GM12891 (cell line): ENCODE measurements around the gene OR1L1. TPM values are rescaled to one million over a fixed set of nuclear protein-coding genes. Genes with fewer than 3 reads are reported as not detected.

Experiments used
- DNase-seq: peaks from one replicate; pipeline ENCODE4 v3.0.0; 2011; ENCODE audit warnings: low spot score; ENCODE audit not compliant: insufficient read length
- FAIRE-seq: peaks from 2 replicates; lab custom pipeline; 2011; peaks lifted over from hg19 to GRCh38; lab: Jason Lieb, UNC
- PAX5 ChIP-seq: IDR thresholded peaks from 2 replicates; pipeline ENCODE4 v1.6.1; 2011; ENCODE audit warnings: low read length, moderate library complexity, mild to moderate bottlenecking; ENCODE audit not compliant: insufficient read depth, severe bottlenecking
- POLR2A ChIP-seq: IDR thresholded peaks from 2 replicates; pipeline ENCODE4 v1.6.1; 2011; ENCODE audit warnings: low read depth, low read length, control low read depth
- POLR2AphosphoS5 ChIP-seq: IDR thresholded peaks from 2 replicates; pipeline ENCODE4 v1.6.1; 2011; ENCODE audit warnings: low read depth, low read length, control low read depth
- POU2F2 ChIP-seq: IDR thresholded peaks from 2 replicates; pipeline ENCODE4 v1.6.1; 2011; ENCODE audit warnings: low read depth, mild to moderate bottlenecking, control low read depth, low read length, moderate library complexity
- SPI1 ChIP-seq: IDR thresholded peaks from 2 replicates; pipeline ENCODE4 v1.6.1; 2011; ENCODE audit warnings: low read depth, low read length, control low read depth
- TAF1 ChIP-seq: IDR thresholded peaks from 2 replicates; pipeline ENCODE4 v1.6.1; 2011; ENCODE audit warnings: low read depth, low read length, control low read depth
- polyA plus RNA-seq: library from polyadenylated mRNA; unstranded; fragments of >200 nt; gene quantifications from one replicate; pipeline ENCODE4 v1.2.1, GENCODE V29; 2012; ENCODE audit warnings: low read depth, missing spikeins, inconsistent platforms; ENCODE audit not compliant: missing spikeins

Gene OR1L1, protein sequence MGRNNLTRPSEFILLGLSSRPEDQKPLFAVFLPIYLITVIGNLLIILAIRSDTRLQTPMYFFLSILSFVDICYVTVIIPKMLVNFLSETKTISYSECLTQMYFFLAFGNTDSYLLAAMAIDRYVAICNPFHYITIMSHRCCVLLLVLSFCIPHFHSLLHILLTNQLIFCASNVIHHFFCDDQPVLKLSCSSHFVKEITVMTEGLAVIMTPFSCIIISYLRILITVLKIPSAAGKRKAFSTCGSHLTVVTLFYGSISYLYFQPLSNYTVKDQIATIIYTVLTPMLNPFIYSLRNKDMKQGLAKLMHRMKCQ
- polyA plus RNA-seq = not detected

DNA sequence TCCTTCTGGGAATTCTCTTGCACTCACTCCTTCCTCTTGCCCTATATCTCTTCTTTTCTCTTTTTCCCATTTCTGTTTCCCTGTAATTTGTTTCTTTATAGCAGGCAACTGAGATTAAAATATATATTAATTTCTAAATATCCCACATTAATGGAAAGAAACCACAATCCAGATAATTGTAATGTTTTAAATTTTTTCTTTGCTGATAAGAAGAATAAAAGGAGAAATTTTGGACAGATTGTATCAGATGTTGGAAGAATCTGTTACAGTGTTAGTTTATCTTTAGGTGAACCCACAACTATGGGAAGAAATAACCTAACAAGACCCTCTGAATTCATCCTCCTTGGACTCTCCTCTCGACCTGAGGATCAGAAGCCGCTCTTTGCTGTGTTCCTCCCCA is at the start of gene OR1L1:
OR1L1 (plus strand) TSS at position 301 of the 400 bp plus-strand sequence; CDS start at position 301, 0 bp downstream.
- FAIRE-seq (no peak), DNase-seq (no peak)
- TF ChIP-seq PAX5 = no peak
- TF ChIP-seq POU2F2 = no peak
- no peak for TF ChIP-seq TAF1
- TF ChIP-seq POLR2AphosphoS5 = no peak
- no peak for TF ChIP-seq SPI1

DNA sequence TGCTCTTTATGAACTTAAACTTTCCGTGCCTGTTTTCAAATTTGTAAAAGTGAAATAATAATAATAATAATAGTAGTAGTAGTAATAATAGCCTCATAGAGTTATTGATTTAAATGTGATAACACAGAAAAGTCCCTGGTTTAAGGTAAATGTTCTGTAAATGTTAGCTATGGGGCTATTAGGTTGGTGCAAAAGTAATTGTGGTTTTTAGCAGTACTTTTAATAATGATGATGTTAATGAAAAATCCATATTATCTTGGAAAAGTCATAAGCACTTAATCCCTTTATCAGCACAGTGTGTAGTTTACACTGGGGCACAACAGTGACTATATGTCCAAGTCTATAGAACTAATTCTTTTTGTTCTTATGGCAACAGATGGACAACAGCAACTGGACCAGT is 47.2 kb upstream of the OR1L1 start, which contains the start of gene OR1Q1:
OR1Q1 (plus strand) TSS at position 377 of the 400 bp plus-strand sequence; CDS start at position 377, 0 bp downstream.
- TF ChIP-seq POU2F2 (no peak), POLR2AphosphoS5 (no peak), SPI1 (no peak), PAX5 (no peak), POLR2A (no peak), TAF1 (no peak)
- FAIRE-seq (no peak), DNase-seq (no peak)

DNA sequence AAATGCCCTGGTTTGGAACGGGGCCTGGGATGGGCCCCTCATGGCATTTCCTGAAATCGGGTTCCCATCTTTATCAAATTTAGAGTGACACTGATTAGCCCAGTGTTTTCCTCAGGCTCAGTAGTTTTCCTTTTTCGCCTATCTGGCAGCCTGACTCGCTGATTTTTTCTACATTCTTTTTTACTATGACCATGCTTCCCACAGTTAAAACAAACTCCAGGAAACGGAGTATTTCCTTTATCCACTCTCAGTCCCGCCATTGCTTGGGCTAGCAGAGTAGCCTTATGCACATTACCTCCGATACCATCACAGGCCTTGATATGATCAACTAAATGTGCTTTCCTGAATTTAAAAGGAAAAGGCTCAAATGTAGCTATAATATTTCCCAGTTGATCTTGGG is 41.5 kb upstream of the OR1L1 start:
- FAIRE-seq (no peak), DNase-seq (no peak)
- TF ChIP-seq POLR2A (no peak), POLR2AphosphoS5 (no peak), POU2F2 (no peak)

DNA sequence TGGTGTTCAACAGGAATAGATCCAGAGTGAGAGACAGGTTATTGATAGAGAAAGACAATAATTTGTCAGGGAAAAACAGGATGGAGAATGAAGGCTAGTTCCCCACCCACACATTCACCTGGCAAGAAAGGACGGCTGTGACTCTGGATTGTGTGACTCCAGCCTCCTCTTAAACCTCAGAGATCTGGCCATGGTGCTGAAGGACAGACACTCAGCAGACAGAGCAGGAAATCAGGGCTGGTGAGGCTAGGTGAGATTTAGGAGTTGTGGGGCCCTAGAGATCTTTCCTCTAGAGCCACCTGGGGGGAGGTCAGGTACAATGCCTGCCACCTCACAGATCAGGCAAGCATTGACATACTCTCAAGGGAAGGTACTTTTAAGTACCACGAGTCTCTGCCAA is 19.3 kb upstream of the OR1L1 start:
- DNase-seq = no peak
- FAIRE-seq = no peak
- TF ChIP-seq PAX5 (no peak), POU2F2 (no peak)

DNA sequence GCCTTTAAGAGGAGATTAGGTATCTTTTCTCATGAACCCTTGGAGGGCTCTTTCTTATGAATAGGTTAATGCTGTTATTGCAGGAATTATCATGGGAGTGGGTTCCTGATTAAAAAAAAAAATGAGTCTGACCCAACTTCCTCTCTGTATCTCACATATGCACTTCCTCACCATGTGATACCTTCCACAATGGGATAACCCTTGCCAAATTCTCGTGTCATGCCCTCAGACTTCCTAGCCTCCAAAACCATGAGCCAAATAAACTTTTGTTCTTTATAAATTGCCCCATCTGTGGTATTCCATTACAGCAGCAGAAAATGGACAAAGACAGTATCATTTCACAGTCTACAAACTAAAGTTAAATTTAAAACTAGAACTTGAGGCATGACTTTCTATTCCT is 5.1 kb upstream of the OR1L1 start:
- no peak for DNase-seq
- no peak for FAIRE-seq
- TF ChIP-seq PAX5 (no peak), TAF1 (no peak), POLR2A (no peak), POU2F2 (no peak), SPI1 (no peak), POLR2AphosphoS5 (no peak)

DNA sequence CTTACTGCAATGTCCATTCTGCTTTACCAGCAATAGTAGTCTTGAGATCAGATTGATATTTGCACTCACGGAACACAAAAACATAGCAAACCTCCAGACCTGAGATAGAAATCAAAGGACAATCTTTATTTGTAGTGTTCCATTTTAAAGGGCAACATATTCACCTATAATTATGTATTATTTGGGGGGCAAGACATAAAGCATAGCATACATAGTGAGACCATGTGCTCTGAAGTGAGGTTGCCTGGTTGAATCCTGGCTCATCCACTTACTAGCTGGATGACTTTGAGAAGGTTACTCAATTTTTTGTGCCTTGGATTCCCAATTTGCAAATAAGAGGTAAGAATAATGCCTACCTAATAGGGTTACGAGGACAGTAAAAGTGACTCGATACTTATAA is 4.0 kb upstream of the OR1L1 start, which contains the start of gene OR1B1:
OR1B1 (minus strand) TSS at position 101 of the 400 bp plus-strand sequence.
- FAIRE-seq = no peak
- TF ChIP-seq POLR2A (no peak), PAX5 (no peak), POLR2AphosphoS5 (no peak), SPI1 (no peak), POU2F2 (no peak), TAF1 (no peak)
- no peak for DNase-seq

DNA sequence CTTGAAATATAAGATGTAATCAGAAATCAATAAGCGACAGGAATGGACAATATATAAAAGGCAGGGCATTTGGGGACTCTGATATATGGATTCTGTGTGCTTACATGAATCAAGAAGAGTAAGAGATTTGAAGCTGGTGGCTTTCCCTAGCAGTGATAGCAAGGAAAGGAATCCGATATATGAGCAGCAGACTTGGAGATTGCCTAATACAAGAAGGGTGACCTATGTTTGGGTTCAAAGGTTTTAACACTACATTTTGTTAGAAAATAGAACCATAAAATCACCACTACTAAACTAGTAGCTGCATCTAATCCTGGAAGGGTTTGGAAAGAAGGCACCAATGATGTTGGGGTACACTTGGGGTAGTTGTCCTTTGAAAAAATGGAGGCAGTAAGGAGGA is 11.0 kb downstream of the OR1L1 start:
- DNase-seq (no peak), FAIRE-seq (no peak)
- TF ChIP-seq POLR2A (no peak), SPI1 (no peak), POLR2AphosphoS5 (no peak), PAX5 (no peak), TAF1 (no peak), POU2F2 (no peak)

DNA sequence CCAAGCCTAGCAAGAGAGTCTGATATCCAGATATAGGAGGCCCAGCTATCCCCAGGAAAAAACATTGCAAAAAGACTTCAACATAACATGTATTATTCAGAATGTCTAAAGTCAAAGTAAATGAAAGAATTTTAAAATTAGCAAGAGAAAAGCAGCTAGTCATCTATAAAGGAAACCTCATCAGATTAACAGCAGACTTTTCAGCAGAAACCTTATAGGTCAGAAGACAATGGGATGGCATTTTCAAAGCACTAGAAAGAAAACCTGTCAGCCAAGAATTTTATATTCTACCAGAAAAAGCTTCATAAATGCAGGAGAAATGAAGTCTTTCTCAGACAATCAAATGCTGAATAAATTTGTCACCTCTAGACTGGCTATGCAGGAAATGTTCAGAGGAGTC is 23.3 kb downstream of the OR1L1 start:
- no peak for FAIRE-seq
- TF ChIP-seq POLR2AphosphoS5 = no peak
- no peak for TF ChIP-seq SPI1
- TF ChIP-seq TAF1 = no peak
- no peak for TF ChIP-seq POU2F2
- TF ChIP-seq PAX5 = no peak
- TF ChIP-seq POLR2A = no peak
- no peak for DNase-seq

DNA sequence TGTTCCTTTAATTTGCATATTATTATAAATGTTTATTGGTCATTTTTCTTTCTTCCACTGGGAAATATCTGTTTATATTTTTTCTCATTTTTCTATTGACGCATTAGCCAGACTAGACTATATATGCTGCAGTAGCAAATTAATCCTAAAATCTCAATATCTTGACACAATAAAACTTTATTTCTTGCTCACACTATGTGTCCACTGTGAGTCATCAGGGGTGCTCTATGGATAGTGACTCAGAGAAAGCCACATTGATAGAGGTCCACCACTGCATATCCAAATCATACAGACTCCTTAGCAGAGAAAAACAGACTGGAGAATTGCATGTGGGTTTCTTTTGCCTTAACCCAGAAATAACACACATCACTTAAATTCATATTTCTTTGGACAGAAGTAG is 34.2 kb downstream of the OR1L1 start:
- no peak for DNase-seq
- TF ChIP-seq SPI1 (no peak), POU2F2 (no peak), TAF1 (no peak), POLR2A (no peak), POLR2AphosphoS5 (no peak), PAX5 (no peak)
- no peak for FAIRE-seq
